NCI-H748 (cell line): ENCODE data around the gene NEK1.
"Not testable (repeated sequence)": the region's sequence is repeated elsewhere in the genome, so short reads cannot be mapped to it uniquely, and the experiment has no call there.

ENCODE experiments used
- DNase-seq: peaks from one replicate; lab custom pipeline; 2025; ENCODE audit not compliant: unreplicated experiment; lab: John Stamatoyannopoulos, UW

NEK1 gene

GRCh38 chr4:169604131-169604900 is 8.1 kb downstream of the NEK1 start:
- DNase-seq: no peak

GRCh38 chr4:169603312-169603711 is 9.1 kb downstream of the NEK1 start:
- no peak for DNase-seq

DNA sequence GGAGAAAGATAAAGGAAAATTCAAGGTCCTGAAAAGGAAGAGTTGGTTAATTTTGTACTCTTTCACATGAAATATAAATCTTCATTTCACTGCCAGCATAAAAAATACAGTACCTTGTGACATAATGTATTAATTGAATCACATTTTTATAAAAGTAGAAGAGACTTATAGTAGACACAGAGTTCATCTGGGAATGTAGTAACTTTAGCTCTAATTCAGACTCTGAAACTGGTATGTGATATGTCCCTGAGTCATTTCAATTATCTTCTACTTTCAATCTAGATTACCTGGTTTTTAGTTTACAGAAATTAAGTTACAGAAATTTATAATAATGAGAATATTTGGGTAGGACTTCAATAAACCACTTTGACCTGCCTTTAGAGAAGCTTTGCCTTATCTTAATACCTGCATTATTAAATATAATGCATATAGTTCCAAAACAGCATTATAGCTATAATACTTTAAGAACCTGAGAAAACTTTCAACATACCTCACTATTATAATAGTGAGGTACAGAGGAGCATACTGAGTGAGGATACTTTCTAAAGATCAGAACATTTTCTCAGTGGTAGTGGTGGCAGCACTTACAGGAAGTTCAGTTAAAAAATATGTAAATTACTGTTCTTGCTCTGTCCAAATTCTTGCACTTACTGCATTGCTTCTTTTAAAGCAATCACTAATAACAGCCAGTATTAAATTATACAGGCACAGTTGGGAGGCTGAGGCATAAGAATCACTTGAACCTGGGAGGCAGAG is 11.2 kb downstream of the NEK1 start:
- DNase-seq: no peak

DNA sequence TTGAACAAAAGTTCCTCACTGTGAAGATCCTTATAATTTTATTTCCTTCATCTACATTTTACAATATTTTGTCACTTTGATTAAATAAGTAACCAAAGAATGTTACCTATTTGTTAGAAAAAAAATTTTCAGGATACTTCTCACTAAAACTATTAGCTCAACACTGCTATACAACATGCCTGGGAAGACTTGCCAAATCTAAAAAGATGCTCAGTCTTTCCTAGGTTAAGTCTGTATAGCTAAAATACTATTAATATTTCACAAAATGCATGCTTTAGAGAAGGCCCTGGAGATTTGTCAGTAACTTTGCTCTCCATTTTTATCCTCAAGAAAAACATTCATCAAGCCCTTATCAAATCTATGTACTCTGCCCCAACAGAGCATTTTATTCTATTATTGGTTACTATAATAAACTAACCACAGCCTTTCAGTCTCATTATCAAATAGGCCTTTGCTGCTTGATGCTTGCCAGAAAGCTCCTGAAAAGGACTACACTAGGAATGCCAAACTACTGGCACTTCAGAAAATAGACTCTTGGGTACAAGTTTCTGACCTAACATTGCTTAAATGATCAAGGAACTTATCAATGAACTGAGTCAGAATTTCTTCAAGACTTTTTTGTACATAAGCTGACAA is 17.7 kb downstream of the NEK1 start:
- DNase-seq: no peak

GRCh38 chr4:169593050-169593560 is 19.3 kb downstream of the NEK1 start:
- DNase-seq: no peak

- no peak for DNase-seq
These were observed 28.8 kb downstream of the NEK1 start for GRCh38 chr4:169583563-169583962.

GRCh38 chr4:169582706-169583105 is 29.7 kb downstream of the NEK1 start:
- DNase-seq: no peak

DNA sequence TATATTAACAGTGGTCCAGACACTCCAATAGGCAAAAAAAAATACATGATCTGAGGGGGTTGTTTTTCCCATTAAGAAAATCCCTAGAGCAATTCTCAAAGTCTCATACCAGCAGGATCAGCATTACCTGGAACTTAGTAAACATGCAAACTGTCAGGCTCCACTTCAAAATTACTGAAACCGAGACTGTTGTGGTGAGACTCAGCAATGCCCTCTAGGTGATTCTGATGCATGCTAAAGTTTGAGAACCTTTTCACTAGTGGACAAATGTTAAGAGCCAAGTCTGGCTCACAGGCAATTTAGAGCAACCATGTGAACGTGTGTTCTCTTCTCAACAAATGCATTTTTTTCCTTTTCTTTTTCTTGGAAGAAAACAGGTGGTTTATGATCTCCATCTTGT is 30.2 kb downstream of the NEK1 start:
- DNase-seq: no peak

DNA sequence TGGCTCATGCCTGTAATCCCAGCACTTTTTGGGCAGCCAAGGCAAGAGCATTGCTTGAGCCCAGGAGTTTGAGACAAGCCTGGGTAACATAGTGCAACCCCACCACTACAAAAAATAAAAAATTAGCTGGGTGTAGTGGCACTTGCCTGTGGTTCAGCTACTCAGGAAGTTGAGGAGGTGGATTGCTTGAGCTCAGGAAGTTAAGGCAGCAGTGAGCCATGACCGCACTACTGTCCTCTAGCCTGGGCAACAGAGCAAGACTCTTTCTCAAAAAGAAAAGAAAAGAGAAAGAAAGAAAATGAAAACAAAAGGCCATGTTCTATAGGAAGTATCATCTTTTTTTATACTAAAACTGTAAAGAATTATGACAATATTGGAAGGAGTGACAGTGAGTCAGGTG is 38.5 kb downstream of the NEK1 start:
- DNase-seq: no peak

DNA sequence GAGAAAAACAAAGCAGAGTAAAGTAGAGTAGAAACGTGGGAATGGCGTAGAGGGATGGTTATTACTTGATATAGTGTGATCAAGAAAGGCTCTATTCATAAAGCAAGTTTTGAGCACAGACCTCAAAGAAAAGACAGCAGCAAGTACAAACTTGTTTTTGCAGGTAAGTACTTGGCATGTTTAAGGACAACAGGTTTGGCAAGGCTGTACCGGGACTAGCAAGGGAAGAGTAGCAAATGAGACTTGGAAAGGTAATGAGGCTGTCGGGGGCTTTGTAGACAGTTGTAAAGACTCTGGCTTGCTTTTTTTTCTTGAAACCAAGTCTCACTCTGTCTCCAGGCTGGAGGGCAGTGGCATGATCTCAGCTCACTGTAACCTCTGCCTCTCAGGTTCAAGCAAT is 40.9 kb downstream of the NEK1 start:
- no peak for DNase-seq

GRCh38 chr4:169571012-169571411 is 41.4 kb downstream of the NEK1 start:
- not testable (repeated sequence) for DNase-seq

DNA sequence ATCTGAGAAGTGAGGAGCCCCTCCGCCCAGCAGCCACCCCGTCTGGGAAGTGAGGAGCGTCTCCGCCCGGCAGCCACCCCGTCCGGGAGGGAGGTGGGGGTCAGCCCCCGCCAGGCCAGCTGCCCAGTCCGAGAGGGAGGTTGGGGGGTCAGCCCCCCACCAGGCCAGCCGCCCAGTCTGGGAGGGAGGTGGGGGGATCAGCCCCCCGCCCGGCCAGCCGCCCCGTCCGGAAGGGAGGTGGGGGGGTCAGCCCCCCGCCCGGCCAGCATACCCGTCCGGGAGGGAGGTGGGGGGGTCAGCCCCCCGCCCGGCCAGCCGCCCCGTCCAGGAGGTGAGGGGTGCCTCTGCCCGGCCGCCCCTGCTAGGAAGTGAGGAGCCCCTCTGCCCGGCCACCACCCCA is 42.1 kb downstream of the NEK1 start:
- not testable (repeated sequence) for DNase-seq

DNA sequence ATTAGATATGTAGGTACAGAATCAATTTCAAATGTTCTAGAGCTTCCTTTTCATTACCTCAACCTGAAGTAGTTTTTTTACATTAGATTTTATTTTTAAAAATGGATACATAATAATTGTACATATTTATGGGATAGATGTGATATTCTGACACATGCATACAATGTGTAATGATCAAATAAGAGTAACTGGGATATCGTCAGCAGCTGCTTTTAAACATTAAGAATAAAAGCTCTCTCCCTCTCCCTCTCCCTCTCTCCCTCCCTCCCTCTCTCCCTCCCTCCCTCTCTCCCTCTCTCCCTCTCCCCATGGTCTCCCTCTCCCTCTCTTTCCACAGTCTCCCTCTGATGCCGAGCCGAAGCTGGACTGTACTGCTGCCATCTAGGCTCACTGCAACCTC is 43.2 kb downstream of the NEK1 start:
- not testable (repeated sequence) for DNase-seq

DNA sequence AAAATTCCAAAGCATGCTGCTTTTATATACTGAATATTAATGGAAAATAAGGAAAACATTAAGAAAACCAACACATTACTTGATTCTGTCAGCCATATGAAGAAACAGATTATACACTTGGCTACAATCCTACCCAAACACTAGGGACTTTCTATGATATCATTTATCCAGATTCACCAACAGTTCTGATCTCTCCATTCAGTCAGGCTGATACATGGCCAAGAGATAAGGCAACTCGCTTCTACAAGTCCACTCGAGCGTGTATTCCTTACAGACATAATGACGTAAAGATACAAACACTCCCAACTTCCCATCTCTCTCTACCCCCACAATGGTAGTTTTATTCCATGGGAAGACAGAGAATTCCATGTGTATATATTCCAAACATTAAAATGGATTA is 44.5 kb downstream of the NEK1 start:
- no peak for DNase-seq

DNA sequence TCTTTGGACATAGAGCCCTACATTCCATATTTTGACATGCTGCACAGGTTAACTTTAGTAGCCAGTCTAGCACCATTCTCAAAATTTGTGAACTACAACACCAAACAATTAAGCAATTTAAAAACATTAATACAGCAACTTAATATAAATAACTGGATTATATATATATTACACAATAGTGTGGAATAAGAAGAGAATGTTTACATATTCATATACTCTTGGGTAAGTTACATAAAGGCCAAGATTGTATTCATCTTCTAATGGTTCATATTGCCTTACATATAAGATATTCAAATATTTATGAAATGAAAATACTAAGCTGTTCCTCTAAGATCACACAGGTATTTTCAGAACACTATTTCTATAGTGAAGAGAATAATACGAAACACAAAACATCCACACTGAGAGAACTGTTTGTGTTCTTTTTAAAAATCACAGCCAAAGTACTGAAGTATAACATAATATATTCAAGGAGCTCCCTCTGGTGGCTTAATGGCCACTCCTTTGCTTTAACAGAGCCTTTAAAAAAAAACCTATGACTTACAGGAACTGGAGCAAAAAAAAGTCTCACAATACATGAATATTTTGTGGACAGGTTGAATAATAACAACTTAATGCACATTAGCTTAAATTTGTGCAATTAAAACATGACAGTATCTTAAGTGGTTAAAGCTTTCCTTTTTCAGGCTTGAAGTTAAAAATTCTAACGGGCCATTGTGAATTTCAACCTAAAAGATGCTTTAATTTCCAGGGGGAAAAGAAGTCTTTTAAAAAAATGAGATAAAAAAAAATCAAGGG is 46.2 kb downstream of the NEK1 start:
- DNase-seq: peak; percentile 36

- DNase-seq: no peak
These were observed 46.8 kb downstream of the NEK1 start for GRCh38 chr4:169565606-169566005.

DNA sequence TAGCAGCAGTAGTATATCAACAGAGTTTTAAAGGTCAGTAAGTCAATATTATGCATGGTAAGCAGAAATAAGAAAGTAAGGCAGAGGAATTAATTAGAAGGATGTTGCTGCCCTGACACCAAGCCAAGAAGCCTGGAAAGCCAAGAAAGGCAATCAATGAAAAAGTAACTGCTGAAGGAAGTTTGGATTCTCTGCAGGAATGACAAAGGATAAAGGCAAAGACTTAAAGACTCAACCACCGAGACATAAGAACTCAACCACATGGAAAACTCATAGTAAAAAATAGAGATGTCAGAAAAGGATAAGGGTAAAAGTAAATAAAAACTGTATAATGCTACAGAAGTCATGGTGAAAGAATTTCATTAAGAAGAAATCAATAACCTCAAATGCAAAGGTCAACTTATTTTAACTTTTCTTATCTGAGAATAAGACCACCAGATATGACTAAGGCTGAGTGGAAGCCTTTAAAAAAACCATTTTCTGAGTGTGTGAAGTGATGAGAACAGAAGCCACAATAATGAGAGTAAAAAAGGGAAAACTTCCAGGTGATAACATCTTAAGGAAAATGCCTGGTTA is 55.2 kb downstream of the NEK1 start:
- DNase-seq: no peak

DNA sequence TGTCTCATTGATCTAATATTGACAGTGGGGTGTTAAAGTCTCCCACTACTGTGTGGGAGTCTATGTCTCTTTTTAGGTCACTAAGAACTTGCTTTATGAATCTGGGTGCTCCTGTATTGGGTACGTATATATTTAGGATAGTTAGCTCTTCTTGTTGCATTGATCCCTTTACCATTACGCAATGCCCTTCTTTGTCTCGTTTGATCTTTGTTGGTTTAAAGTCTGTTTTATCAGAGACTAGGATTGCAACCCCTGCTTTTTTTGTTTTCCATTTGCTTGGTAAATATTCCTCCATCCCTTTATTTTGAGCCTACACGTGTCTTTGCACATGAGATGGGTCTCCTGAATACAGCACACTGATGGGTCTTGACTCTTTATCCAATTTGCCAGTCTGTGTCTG is 65.8 kb downstream of the NEK1 start:
- DNase-seq: not testable (repeated sequence)

GRCh38 chr4:169540774-169541173 is 71.6 kb downstream of the NEK1 start:
- no peak for DNase-seq

- DNase-seq: no peak
These were observed 82.3 kb downstream of the NEK1 start for GRCh38 chr4:169530048-169530447.

DNA sequence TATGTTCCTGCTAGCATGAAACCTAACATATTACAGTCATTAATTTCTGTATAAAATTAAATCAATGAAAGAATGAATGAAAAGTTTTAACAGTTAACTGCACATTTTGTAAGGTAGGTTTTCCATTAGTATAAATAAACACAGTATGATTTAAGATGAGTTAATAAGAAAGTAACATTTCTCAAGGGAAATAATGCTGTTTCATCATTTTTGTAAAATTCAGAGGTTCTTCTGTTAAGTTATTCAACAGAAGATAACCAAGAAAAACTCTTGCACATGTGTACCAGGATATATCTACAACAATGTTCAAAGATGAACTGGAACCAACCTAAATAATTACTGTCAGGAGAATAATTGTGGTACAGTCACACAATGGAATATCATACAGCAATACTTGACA is 88.6 kb downstream of the NEK1 start:
- no peak for DNase-seq
